ENCODE results near the gene RAB9A. TPM values are rescaled to one million over a fixed set of nuclear protein-coding genes. Genes with fewer than 3 reads are reported as not detected.

The RAB9A gene
- total and polyA plus RNA-seq, 9 of the 15 experiments (the other 6 are each of a cell fraction or from before 2014, with no cell fraction given) = 13.5 to 20.8 (median 17.7) TPM

DNA sequence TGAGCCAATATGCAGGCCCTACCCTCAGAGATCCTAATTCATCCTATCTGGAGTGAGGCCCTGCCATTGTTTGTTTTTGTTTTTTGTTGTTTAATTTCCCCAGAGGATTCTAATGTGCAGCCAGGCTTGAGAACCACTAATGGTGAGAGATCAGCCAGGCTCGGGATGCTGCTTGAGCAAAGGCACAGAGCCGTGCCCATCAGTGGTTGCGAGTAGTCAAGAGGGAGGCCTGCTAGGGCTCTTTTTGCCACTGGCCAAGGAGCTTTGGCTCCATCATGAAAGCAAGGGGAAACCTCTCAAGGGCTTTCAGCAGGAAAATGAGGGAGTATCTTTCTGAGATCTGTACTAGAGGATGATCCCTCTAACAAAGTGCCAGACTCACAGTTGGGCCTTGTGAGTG is 33.3 kb upstream of the RAB9A start:
- intact Hi-C loops (cut with micrococcal nuclease) = no loop called here
- TF ChIP-seq NCOA6 (IDR thresholded peaks at IDR 0.05) (no peak), SIN3A (IDR thresholded peaks at IDR 0.05; ENCODE audit: borderline replicate concordance in 2 of 2, control insufficient read depth in 1 of 2, low read depth in 2 of 2, low read length in 2 of 2) (no peak), KDM2B (CRISPR knock-in tag; IDR thresholded peaks at IDR 0.05) (no peak), ZNF165 (CRISPR knock-in tag; IDR thresholded peaks at IDR 0.05; ENCODE audit: borderline replicate concordance) (no peak), ZNF695 (CRISPR knock-in tag; IDR thresholded peaks at IDR 0.05) (no peak), POLR2AphosphoS5 (IDR thresholded peaks at IDR 0.05; ENCODE audit: control insufficient read depth, insufficient read depth, low read depth, low read length) (no peak)
- TF ChIP-seq, protein P1, sequence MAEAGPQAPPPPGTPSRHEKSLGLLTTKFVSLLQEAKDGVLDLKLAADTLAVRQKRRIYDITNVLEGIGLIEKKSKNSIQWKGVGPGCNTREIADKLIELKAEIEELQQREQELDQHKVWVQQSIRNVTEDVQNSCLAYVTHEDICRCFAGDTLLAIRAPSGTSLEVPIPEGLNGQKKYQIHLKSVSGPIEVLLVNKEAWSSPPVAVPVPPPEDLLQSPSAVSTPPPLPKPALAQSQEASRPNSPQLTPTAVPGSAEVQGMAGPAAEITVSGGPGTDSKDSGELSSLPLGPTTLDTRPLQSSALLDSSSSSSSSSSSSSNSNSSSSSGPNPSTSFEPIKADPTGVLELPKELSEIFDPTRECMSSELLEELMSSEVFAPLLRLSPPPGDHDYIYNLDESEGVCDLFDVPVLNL (CRISPR knock-in tag; IDR thresholded peaks at IDR 0.05; ENCODE audit: low read depth) = no peak
- TF ChIP-seq, protein P2, sequence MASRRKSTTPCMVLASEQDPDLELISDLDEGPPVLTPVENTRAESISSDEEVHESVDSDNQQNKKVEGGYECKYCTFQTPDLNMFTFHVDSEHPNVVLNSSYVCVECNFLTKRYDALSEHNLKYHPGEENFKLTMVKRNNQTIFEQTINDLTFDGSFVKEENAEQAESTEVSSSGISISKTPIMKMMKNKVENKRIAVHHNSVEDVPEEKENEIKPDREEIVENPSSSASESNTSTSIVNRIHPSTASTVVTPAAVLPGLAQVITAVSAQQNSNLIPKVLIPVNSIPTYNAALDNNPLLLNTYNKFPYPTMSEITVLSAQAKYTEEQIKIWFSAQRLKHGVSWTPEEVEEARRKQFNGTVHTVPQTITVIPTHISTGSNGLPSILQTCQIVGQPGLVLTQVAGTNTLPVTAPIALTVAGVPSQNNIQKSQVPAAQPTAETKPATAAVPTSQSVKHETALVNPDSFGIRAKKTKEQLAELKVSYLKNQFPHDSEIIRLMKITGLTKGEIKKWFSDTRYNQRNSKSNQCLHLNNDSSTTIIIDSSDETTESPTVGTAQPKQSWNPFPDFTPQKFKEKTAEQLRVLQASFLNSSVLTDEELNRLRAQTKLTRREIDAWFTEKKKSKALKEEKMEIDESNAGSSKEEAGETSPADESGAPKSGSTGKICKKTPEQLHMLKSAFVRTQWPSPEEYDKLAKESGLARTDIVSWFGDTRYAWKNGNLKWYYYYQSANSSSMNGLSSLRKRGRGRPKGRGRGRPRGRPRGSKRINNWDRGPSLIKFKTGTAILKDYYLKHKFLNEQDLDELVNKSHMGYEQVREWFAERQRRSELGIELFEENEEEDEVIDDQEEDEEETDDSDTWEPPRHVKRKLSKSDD (conservative IDR thresholded peaks at IDR 0.05; ENCODE audit: low read length) = no peak
- TF ChIP-seq, protein P3, sequence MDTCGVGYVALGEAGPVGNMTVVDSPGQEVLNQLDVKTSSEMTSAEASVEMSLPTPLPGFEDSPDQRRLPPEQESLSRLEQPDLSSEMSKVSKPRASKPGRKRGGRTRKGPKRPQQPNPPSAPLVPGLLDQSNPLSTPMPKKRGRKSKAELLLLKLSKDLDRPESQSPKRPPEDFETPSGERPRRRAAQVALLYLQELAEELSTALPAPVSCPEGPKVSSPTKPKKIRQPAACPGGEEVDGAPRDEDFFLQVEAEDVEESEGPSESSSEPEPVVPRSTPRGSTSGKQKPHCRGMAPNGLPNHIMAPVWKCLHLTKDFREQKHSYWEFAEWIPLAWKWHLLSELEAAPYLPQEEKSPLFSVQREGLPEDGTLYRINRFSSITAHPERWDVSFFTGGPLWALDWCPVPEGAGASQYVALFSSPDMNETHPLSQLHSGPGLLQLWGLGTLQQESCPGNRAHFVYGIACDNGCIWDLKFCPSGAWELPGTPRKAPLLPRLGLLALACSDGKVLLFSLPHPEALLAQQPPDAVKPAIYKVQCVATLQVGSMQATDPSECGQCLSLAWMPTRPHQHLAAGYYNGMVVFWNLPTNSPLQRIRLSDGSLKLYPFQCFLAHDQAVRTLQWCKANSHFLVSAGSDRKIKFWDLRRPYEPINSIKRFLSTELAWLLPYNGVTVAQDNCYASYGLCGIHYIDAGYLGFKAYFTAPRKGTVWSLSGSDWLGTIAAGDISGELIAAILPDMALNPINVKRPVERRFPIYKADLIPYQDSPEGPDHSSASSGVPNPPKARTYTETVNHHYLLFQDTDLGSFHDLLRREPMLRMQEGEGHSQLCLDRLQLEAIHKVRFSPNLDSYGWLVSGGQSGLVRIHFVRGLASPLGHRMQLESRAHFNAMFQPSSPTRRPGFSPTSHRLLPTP (IDR thresholded peaks at IDR 0.05; ENCODE audit: borderline replicate concordance, extremely low read depth, insufficient read length) = no peak

More for the DNA sequence above, 33.3 kb upstream of the RAB9A start:
- ATAC-seq = no peak
- H3K27ac ChIP-seq (ENCODE audit: extremely low read depth, low read depth, low read length) = no peak overlapping the region
- peaks cover 4 to 13% of the 10 kb centered on the region in 2 experiments; a peak in 4 of 5 replicates for H3K4me1 ChIP-seq (replicated peaks in 1 of 2; ENCODE audit: control insufficient read depth in 2 of 2, insufficient read depth in 2 of 2, low read length in 2 of 2)
- H3K9me1 ChIP-seq (ENCODE audit: control insufficient read depth, insufficient read depth, low read length) = no peaks in the 10 kb centered on the region
- in situ Hi-C loops (cut with MboI) = loop anchor here (25.0 kb wide), 1 partner anchor 693 kb away; no protein-coding TSS in a partner anchor
- 0 out of 3 replicates have a peak, but pooled peaks cover 2% of the 10 kb centered on the region for H3K36me3 ChIP-seq (ENCODE audit: control insufficient read depth, insufficient read depth, low read length)
- FAIRE-seq = no peak
- CTCF ChIA-PET (ENCODE audit: low intra/inter-chr PET ratio) = no interaction called here
- no peaks in the 10 kb centered on the region for H4K20me1 ChIP-seq (replicated peaks; ENCODE audit: control insufficient read depth, insufficient read depth, low read length)
- no TSS peak for BruUV-seq (replicated peaks)
- no peak overlapping the region for H3K4me2 ChIP-seq (ENCODE audit: insufficient read depth, low read length)
- 100% methylated on average over 1 of the region's 3 CpGs for WGBS (ENCODE audit: insufficient coverage, low coverage, missing lambda C conversion rate)
- DNase-seq (ENCODE audit: extremely low read depth in 1 of 4, low spot score in 3 of 4) = no peak
- POLR2A ChIA-PET = no interaction called here
- H3K4me3 ChIP-seq = no peak overlapping the region
- H2AFZ ChIP-seq (ENCODE audit: low read depth, low read length) = no peak overlapping the region
- H3K9me3 ChIP-seq (replicated peaks; ENCODE audit: control insufficient read depth, insufficient read depth, low read depth, low read length) = no peaks in the 10 kb centered on the region
- peaks cover 16% of the 10 kb centered on the region for H3K79me2 ChIP-seq (ENCODE audit: control insufficient read depth, insufficient read depth, low read length)
- H3K9ac ChIP-seq (ENCODE audit: insufficient read depth in 1 of 2, low read depth in 2 of 2, low read length in 2 of 2) = no peak overlapping the region
- no peaks in the 10 kb centered on the region for H3K27me3 ChIP-seq (ENCODE audit: control insufficient read depth in 2 of 2, insufficient read depth in 2 of 2, low read length in 2 of 2)
